ENCODE results near the gene CPN2. TPM values are rescaled to one million over a fixed set of nuclear protein-coding genes. Genes with fewer than 3 reads are reported as not detected.

Gene CPN2
- total RNA-seq, 1 experiment from 2014 or later, result not detected

DNA sequence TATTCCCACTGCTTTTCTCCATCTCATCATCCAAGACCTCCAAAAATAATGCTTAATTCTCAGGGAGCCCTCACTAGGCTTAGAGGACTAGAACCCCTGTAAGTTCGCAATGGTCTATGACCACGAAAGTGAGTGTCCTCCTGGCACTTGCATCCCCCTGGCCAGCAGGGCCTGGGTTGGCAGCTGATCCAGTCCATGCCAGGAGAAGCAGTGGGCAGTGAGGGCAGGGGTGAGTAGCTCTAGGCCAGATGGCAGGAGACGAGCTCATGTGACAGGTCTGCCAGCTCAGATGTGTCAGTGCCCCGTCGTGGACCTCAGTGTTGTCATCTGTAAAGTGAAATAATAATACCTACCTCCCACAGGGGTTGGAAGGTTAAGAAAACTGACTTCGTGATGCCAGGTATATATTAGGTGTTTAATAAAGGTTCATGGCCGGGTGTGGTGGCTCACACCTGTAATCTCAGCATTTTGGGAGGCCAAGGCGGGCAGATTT lies 36.8 kb upstream of the CPN2 start:
- H4K5ac ChIP-seq (ENCODE audit: insufficient read length, low read depth, low read length), result no peak overlapping the region
- peaks cover 21 to 29% of the 10 kb centered on the region in 2 experiments for H3K4me1 Mint-ChIP-seq
- TF ChIP-seq CTCF (conservative IDR thresholded peaks at IDR 0.05), result no peak
- no peak overlapping the region for H3K18ac ChIP-seq (ENCODE audit: insufficient read length, low read depth, low read length)
- H2AK5ac ChIP-seq (ENCODE audit: insufficient read length, low read length), result no peak overlapping the region
- no peak overlapping the region for H3T11ph ChIP-seq (ENCODE audit: low read length)
- H4K91ac ChIP-seq (ENCODE audit: insufficient read length, low read depth, low read length), result no peak overlapping the region
- peaks cover 0 to 10% (median 0%) of the 10 kb centered on the region in 3 experiments; a peak in 4 of 7 replicates for H3K36me3 Mint-ChIP-seq (ENCODE audit: insufficient read depth in 1 of 3, low read depth in 3 of 3)
- no peak overlapping the region for H3K9ac ChIP-seq (ENCODE audit: extremely low read depth, insufficient read length, low read length)
- peaks cover 6 to 8% of the 10 kb centered on the region in 2 experiments for H3K9me3 Mint-ChIP-seq
- H2BK20ac ChIP-seq (ENCODE audit: low read depth, low read length, poor library complexity, severe bottlenecking), result no peak overlapping the region
- no peaks in the 10 kb centered on the region for H3K23me2 ChIP-seq (ENCODE audit: insufficient read length, low read depth, low read length, poor library complexity, severe bottlenecking)
- H2AFZ ChIP-seq (ENCODE audit: low read length), result no peak overlapping the region
- no peaks in the 10 kb centered on the region for H4K20me1 ChIP-seq (ENCODE audit: control insufficient read depth, insufficient read depth, insufficient read length)
- H3K4ac ChIP-seq (ENCODE audit: low read depth, low read length), result no peak overlapping the region
- no peak overlapping the region for H3K4me2 ChIP-seq (ENCODE audit: insufficient read depth, insufficient read length, low read length)
- no peak overlapping the region for H3K23ac ChIP-seq (ENCODE audit: insufficient read length, low read depth, low read length)
- no peaks in the 10 kb centered on the region for H3K4me1 ChIP-seq (ENCODE audit: insufficient read depth, low read length)
- H3K27ac ChIP-seq (ENCODE audit: insufficient read length, low read depth, low read length), result no peak overlapping the region
- no peak overlapping the region for H2BK5ac ChIP-seq (ENCODE audit: insufficient read length, low read length)
- H2BK12ac ChIP-seq (ENCODE audit: insufficient read length, low read depth, low read length), result no peak overlapping the region
- no peak overlapping the region for H3K56ac ChIP-seq (ENCODE audit: insufficient read length, low read depth, low read length)
- H3K79me2 ChIP-seq (ENCODE audit: insufficient read depth, low read length), result no peaks in the 10 kb centered on the region
- H3K4me3 Mint-ChIP-seq, result no peak overlapping the region
- no CpG with 5 or more reads among the region's 8 CpGs for WGBS (ENCODE audit: extremely low coverage, insufficient read length, low lambda C conversion rate)
- no peaks in the 10 kb centered on the region for H3K79me1 ChIP-seq (ENCODE audit: insufficient read depth, low read depth, low read length, poor library complexity, severe bottlenecking)
- no peak overlapping the region for H3K27ac Mint-ChIP-seq
- H4K8ac ChIP-seq (replicated peaks; ENCODE audit: insufficient read length, low read depth, low read length), result no peak overlapping the region
- H3K27me3 ChIP-seq (ENCODE audit: insufficient read depth, low read length), result no peaks in the 10 kb centered on the region
- H3K9me3 ChIP-seq (ENCODE audit: control insufficient read depth, low read depth, low read length), result no peaks in the 10 kb centered on the region
- no peak for DNase-seq
- H2BK120ac ChIP-seq (ENCODE audit: low read depth, low read length, poor library complexity, severe bottlenecking), result no peak overlapping the region
- H3K14ac ChIP-seq (ENCODE audit: insufficient read depth, low read length), result no peak overlapping the region
- H2BK15ac ChIP-seq (ENCODE audit: low read depth, low read length), result no peak overlapping the region
- H3K27me3 Mint-ChIP-seq (ENCODE audit: low read depth), result peaks cover 4% of the 10 kb centered on the region; the same call in 1 of the 2 replicates

Measured in H9 (cell line).